HG03175 (cell line): ENCODE data around the gene PSORS1C2.
"Not testable (repeated sequence)": the region's sequence is repeated elsewhere in the genome, so short reads cannot be mapped to it uniquely, and the experiment has no call there.

Source experiments
- ATAC-seq: cut with Tn5 transposase; IDR thresholded peaks from one replicate; pipeline ENCODE4 v1.9.1; 2021; ENCODE audit warnings: mild to moderate bottlenecking, moderate library complexity; ENCODE audit not compliant: unreplicated experiment

The PSORS1C2 gene

DNA sequence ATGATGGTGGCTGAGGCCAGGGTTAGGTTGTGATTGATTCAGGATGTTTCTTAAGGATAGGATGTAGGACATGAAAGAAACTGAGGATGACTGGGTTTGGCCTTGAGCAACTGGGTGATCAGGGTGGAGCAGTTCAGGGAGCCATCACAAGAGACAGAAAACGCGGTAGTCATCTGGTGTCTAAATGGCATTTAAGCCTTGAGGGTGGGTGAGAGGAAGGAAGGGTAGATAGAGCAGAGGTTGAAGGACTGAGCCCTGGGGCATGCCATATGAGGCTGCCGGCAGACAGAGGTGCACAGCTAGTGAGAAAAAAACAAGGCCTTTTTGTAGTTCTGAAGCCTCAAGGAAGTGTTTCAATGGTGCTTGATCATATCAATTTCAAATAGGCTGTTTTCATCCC lies 29.7 kb upstream of the PSORS1C2 start:
- ATAC-seq: no peak

DNA sequence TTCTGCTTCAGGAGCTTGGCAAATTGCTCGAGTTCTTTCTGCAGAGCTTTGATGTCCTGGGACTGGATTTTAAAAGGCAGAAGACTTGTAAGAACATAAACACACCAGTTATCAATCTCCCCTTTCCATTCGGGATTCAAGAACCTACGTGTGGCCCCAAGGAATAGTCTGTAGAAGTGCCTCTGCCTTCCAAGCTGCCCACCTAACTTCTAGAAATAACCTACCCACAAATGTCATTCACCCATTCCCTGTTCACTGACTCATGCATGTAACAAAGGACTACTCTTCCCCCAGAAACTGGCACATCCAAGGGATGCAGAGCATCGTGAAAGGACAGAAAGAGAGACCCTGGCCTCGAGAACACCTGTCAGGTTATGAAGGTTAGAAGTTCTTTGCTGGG lies 27.1 kb upstream of the PSORS1C2 start:
- no peak for ATAC-seq

DNA sequence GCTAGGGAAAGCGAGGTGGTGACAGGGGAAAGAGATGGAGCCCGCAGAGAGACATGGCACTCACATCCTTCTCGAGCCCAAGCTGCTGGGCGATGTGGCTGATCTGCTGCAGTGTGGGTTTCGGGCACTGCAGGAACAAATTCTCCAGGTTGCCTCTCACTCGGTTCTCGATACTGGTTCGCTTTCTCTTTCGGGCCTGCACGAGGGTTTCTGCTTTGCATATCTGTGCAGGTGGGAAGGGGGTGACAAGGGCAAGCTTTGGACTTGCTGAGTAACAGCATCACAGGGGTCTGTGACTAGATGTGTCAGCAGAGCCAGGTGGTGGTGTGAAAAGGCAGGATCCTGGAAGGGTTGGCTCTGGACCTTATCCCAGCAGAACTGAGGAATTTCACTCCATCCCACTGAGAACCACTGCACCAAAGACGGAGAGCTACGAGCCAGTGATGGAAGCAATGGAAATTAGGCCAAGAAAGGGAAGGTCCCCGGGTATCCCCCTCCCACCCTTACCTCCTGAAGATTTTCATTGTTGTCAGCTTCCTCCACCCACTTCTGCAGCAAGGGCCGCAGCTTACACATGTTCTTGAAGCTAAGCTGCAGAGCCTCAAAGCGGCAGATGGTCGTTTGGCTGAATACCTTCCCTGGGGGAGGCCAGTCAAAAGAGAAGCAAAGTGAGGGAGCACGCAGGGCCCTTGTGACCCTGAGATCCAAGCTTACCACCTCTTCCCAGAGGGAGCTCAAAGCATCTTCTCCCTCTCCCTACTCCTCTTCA lies 26.4 kb upstream of the PSORS1C2 start:
- peak; percentile 73 for ATAC-seq

DNA sequence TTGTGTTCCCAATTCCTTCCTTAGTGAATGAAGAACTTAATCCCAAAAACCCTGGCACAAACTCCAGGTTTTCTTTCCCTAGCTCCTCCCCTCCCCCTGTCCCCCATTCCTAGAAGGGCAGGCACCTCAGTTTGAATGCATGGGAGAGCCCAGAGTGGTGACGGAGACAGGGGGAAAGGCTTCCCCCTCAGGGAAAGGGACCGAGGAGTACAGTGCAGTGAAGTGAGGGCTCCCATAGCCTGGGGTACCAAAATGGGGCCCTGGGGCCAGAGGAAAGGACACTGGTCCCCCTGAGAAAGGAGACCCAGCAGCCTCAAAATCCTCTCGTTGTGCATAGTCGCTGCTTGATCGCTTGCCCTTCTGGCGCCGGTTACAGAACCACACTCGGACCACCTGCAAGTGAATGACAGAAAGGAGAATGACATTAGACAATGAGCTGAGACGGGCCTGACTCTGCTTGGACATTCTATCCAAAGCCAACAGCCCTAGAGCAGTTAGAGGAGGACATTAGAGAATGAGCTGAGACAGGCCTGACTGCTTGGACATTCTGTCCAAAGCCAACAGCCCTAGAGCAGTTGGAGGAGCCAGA lies 25.7 kb upstream of the PSORS1C2 start:
- ATAC-seq: not testable (repeated sequence)

DNA sequence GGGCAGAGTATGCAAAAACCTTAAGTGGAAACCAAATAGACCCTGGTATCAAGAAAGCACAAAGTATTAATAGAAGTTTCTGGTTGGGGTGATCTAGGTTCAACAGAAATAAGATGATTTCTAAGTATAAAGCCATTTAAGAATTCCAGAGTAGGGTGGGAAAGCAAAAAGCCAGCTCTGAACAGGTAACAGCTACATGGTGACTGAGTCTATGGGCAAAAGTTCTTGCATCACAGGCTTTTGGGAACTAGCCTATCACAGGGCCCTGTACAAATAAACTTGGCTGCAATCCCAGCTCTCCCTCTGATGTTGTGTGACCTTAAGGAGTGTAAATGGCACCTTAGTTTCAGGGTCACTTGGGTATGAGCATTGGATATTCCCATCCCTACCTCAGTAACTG lies 25.1 kb upstream of the PSORS1C2 start:
- ATAC-seq: no peak

DNA sequence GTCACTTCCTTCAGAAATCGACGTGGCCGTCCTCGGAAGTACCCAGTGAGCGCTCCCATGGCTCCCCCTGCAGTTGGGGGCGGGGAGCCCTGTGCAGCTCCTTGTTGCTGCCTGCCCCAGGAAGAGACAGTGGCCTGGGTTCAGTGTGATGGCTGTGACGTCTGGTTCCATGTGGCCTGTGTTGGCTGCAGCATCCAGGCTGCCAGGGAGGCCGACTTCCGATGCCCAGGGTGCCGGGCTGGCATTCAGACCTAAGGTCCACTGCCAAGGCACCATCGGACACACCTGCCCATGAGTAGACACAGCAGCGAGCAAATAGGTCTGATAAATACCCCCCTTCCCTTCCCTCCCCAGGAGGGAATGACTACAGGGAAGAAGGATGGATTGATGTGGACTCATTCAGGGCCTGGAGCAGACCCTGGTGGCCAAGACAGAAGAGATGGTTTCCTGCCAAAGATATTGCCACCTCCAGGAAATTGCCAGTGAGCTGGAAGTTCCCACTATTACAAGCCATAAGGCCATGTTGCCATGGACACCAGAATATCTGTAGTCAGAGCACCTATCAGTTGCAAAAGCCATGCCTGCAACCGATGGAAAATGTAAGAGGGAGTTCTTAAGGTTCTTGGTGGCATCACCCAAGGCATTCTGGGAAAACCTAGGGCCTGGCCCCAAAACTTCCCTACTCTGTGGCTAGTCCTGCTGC lies 23.7 kb upstream of the PSORS1C2 start:
- ATAC-seq: no peak

DNA sequence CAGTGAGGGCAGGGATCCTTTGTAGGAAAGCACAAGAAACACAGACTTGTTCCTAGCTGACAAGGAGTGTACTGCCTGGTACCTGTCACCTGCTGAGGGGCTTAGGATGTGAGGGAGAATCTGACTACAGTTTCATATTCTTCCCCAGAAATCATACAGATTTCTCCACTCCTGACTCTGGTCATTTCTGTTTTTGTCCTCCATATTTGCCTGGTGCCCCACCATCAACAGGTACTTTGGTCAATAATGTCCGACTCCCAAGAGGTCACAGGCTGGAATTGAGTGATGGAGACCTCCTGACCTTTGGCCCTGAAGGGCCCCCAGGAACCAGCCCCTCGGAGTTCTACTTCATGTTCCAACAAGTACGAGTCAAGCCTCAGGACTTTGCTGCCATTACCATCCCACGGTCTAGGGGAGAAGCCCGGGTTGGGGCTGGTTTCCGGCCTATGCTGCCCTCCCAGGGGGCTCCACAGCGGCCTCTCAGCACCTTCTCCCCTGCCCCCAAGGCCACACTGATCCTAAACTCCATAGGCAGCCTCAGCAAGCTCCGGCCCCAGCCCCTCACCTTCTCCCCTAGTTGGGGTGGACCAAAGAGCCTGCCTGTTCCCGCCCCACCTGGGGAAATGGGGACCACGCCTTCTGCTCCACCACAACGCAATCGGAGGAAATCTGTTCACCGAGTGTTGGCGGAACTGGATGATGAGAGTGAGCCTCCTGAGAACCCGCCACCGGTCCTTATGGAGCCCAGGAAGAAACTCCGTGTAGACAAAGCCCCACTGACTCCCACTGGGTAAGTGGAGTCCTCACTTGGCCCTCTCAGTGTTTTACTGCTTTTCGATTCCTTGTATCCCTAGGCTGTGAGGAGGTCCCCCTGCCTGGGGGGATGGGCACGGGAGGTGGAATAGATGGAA lies 22.6 kb upstream of the PSORS1C2 start:
- ATAC-seq: no peak

DNA sequence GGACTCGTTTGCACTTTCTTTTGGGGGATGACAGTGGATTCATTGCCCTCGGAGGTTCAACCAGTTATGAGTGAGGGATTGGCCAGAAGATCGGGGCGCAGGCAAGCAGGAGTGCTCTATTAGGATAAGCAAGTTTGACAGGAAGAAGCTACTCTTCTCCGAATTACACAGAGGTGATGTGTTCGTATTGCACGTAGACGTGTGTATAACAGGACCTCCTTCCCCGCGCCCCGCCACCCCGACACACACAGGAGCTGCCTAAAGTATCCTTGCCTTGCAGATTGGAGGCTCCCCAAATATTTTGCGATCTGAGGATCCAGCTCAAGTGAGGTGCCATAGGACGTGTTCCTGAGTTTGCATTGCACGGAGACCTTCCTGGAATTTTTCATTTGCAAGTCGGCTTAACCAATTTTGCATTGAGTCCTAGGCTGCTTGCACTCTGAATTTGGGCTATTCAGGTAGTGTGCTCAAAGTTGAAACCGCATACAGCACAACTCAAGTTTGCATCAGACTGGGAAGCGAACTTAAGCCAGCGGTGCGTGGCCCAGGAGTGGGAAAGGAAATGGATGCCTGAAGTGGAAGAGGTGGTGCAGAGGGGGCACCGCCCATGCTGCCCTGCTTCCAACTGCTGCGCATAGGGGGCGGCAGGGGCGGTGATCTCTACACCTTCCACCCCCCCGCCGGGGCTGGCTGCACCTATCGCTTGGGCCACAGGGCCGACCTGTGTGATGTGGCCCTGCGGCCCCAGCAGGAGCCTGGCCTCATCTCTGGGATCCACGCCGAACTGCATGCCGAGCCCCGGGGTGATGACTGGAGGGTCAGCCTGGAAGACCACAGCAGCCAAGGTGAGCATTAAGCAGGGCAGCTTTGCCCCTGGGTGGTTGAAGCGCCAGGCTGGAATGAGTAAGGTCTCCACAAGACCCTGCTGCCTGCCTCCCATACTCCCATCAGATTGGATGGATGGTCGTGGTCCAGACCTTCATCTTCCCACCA lies 20.3 kb upstream of the PSORS1C2 start:
- no peak for ATAC-seq

DNA sequence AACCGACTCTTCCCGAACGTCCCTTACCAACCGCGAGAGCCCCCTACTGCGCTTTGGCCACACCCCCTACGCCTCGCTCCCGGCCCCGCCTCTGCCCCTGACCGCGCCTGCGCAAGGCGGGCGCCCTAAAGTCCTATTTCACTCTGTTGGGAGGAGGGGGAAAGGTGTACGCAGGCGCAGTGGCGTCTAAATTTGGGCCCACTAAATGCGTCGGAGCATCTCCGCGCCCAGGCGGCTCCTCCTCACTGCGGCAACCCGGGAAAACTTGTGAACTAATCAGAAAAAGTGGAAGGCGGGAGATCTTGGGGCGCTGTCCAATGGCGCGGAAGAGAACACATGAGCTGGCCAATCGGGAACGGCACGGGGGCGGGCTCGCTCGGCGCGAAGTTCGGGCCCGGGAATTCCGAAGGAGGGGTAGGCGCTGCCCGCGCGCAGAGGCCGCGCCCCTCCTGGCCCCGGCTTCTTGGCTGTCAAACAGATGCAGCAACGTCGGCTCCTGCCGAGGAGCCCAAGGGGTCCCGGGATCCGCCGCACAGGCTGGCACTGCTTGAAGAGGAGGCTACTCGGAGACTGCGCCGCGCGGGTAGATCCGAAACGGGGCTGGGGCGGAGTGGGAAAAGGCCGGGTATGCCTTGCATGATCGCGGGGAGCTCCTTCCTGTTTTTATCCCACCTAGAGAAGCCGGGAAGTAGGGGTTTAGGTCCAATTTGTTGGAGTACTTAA lies 19.4 kb upstream of the PSORS1C2 start, which contains the start of gene TCF19:
Gene TCF19, plus strand, starts transcription at position 450 of the 723 bp plus-strand sequence. CDS start 881 bp downstream, outside the sequence.
- ATAC-seq: peak; percentile 90

DNA sequence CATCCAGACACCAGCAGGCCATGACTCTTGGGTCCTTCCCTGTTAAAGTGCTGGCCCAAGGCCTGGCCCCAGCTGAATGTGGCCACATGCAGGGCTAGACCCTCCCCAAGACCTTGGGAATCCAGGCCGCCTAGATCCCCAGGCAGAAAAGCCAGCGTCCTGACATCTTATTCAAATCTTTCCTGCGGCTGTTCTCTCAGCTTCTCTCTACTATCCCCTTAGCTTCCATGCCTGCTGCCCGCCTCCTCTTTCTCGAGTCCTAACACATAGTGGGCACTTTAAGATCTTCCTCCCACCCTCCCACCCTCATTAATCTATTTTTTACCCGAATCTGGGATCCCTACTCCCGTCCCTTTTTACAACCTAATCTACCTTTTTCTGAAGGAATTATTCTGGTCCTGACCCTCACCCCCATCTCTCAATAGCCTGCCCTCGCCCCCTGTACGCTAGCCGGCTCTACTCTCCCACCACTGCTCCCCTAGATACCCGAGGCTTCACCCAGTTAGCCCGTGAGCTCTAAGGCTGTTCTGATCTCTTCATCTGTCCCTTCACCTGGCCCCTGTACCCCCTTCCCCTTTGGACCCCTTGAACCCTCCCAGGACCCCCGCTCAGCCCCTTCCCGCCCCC lies 18.8 kb upstream of the PSORS1C2 start, which contains the start of gene CCHCR1:
Gene CCHCR1, minus strand, starts transcription at position 290 of the 627 bp plus-strand sequence. Its CDS starts 202 bp downstream, at position 88.
- ATAC-seq: peak; percentile 5

DNA sequence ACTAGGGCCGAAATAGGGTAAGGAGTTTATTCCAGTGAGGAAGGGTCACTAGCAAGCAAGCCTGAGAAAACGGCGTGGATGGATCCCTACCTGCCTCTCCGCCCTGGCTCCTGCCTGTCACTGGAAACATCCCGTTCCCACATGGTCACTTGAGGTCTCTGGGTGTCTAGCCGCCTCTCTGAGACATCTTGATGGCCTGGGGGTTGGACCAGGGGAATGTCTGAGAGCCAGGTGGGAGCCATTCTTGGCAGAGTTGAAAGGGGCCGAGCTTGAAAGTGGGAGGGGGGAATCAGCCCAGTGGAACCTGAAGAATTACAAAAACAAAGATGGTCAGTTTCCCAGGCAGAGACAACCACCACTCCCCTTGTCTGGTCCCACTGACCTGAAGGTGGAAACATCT lies 17.8 kb upstream of the PSORS1C2 start:
- no peak for ATAC-seq

DNA sequence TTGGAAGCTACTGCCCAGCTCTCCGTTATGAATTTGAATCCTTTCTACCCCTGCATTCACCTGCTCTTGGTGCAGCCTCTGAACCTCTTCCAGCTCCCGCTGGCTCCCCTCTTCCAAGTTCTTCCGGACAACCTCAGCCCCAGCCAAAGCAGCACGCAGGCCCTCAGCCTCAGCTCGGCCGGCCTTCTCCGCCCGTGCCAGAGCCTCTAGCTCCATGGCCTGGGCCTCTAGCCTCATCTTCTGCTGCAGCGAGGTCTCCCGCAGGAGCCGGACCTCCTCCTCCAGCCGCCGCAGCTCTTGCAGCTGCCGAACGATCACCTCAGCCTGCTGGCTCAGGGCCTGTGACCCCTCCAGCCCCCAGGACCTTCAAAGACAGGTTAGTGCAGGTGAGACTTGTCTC lies 15.6 kb upstream of the PSORS1C2 start:
- no peak for ATAC-seq

DNA sequence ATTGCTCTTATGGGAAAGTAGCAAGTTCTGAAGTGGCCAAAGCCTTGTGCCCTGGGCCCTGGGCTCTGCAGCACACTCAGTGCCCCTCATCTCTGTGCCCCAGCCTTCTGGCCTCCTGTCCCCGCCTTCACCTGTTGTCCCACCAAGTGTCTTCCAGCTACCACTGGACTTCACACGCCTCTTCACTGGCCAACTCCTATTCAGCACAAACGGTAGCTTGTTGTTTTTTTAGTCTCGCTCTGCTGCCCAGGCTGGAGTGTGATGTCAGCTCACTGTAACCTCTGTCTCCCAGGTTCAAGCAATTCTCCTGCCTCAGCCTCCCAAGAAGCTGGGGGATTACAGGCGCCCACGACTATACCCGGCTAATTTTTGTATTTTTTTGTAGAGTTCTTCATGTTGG lies 13.9 kb upstream of the PSORS1C2 start:
- no peak for ATAC-seq

DNA sequence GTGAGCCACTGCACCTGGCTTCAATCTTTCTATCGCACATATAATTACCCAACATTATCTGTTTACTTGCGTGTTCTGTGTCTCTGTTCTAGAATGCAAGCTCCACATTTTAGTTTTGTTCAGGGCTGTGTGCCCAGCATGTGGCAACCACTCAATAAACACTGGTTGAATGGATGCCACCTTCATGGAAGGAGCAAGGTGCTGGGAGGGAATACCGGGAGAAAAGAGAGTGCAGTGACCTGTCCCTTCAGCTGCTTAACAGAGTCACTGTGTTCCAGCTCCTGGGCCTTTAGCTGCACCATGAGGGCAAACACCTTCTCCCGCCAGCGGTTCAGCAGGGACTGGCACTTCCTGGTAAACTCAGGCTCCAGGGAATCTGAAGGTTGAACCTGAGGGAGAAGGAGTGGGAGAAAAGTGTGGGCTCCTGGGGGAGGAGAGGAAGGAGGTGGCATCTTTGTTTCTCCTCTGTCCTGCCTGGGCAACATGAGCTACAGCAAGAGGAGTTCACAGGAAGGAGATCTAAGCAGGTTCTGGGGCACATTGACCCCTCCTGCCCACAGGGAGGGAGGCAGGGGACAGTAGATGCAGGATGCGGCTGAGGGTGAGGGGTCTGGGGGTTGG lies 11.1 kb upstream of the PSORS1C2 start:
- no peak for ATAC-seq

DNA sequence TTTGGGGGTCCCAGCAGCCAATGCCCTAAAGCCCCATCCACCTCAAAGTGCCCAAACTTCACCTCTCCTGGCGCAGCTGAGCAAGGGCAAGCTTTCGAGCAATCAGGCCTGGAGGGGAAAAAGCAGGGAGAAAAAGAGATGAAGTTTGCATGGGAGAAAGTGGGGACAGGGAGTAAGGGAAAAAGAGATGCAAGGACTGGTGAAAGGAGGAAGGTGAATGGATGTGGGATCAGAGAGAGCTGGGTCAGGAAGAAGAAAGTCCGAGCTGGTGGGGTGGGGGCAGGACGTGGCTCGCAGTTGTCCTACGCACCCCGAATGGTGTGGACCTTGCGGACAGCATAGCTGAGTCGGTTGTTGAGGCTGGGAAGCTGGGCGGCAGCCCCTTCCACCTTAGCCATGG lies 6.5 kb upstream of the PSORS1C2 start:
- no peak for ATAC-seq

DNA sequence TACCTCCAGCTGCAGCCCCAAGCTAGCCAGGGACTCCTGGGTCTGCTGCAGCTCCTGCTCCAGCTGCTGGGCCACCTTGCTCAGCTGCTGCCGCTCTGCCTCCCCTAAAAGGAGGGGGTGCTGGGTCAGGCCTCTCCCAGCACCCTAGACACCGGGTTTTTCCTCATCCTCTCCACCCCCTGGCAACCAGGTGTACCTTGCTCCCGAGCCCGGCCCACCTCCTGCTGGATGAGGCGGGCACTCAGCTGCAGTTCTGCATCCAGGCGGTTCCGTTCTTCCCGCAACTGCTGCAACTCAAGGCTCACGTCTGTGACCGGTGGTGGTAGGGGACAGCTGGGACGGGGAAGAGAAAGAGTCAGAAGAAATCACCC lies 6.1 kb upstream of the PSORS1C2 start:
- no peak for ATAC-seq

DNA sequence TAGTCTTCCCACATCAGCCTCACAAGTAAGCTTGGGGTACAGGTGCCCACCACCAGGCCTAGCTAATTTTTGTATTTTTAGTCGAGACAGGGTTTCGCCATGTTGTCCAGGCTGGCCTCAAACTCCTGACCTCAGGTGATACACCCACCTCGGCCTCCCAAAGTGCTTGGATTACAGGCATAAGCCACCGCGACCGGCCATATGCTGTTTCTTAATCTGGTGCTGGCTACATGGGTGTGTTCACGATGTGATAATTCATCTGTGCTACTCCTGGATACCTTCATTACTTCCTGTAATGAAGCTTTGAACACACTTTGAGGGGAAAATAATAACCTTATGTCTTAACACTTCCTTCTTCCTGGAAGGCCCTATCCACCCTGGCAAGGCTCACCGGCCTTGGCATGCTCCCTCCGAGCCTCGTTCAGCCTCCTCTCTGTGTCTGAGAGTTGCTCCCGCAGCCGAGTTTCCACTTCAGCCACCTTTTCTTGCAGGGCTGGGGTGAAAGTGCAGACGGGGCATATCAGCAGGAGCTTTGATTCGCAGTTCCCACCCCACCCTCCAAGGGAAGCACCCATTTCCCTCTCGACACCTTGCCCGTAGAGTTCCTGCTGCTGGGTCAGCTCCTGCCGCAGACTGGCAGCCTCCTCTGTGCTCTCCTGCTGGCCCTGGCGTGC lies 5.6 kb upstream of the PSORS1C2 start:
- no peak for ATAC-seq

DNA sequence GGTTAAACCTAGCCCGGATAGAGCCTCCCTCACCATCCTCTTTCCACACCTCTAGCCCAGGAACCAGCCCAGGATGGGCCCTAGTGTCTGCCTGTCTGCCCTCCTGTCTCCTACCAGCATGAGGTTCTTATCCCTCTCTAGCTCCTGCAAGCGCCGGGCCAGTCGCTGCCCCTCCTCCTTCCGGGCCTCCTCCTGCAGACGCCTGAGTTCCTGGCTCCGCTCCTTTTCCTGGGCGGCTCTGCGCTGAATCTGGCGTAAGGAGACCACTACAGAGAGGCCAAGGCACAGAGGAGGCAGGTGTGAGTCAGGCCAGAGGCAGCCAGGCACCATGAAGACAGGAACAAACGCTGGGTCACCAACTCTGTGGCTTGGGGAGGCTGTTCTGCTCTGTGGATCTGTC lies 4.3 kb upstream of the PSORS1C2 start:
- ATAC-seq: no peak
